ENCODE data around the gene FKBP1C. TPM values are rescaled to one million over a fixed set of nuclear protein-coding genes. Genes with fewer than 3 reads are reported as not detected.

The FKBP1C gene
- total and polyA plus RNA-seq, 12 donors, result 0.17 to 17.2 (median 0.51) TPM; not detected in 4

GRCh38 chr6:63180367-63180766 lies 30.9 kb upstream of the FKBP1C start:
- TF ChIP-seq CTCF (IDR thresholded peaks at IDR 0.05) (no peak), POLR2A (IDR thresholded peaks at IDR 0.05) (no peak)
- peaks cover 0 to 5% (median 0%) of the 10 kb centered on the region in 3 donors for H3K9me3 ChIP-seq (replicated peaks in 1 of 3)
- no peak overlapping the region for H3K4me3 ChIP-seq
- intact Hi-C loops (cut with DNase I), result no loop called here
- no peaks in the 10 kb centered on the region for H3K36me3 ChIP-seq (replicated peaks in 1 of 2)
- no peaks in the 10 kb centered on the region for H3K4me1 ChIP-seq (replicated peaks in 1 of 2)
- H3K27ac ChIP-seq, result no peak overlapping the region
- H3K27me3 ChIP-seq, result no peaks in the 10 kb centered on the region
- no peak for DNase-seq

- intact Hi-C loops (cut with DNase I), result no loop called here
- H3K4me1 ChIP-seq (replicated peaks in 1 of 2), result no peaks in the 10 kb centered on the region
- no peak overlapping the region for H3K27ac ChIP-seq
- TF ChIP-seq CTCF (IDR thresholded peaks at IDR 0.05) (no peak), POLR2A (IDR thresholded peaks at IDR 0.05) (no peak)
- H3K36me3 ChIP-seq (replicated peaks in 1 of 2), result no peaks in the 10 kb centered on the region
- no peak overlapping the region for H3K4me3 ChIP-seq
- H3K27me3 ChIP-seq, result no peaks in the 10 kb centered on the region
- H3K9me3 ChIP-seq (replicated peaks in 1 of 3), result no peaks in the 10 kb centered on the region
- no peak for DNase-seq
Measured at GRCh38 chr6:63186970-63187369, 24.3 kb upstream of the FKBP1C start.

GRCh38 chr6:63188828-63189227 lies 22.4 kb upstream of the FKBP1C start:
- no peak overlapping the region for H3K4me3 ChIP-seq
- DNase-seq, result no peak
- intact Hi-C loops (cut with DNase I), result no loop called here
- no peak for TF ChIP-seq CTCF (IDR thresholded peaks at IDR 0.05)
- no peak for TF ChIP-seq POLR2A (IDR thresholded peaks at IDR 0.05)
- no peaks in the 10 kb centered on the region for H3K27me3 ChIP-seq
- H3K27ac ChIP-seq, result no peak overlapping the region
- no peaks in the 10 kb centered on the region for H3K36me3 ChIP-seq (replicated peaks in 1 of 2)
- no peaks in the 10 kb centered on the region for H3K4me1 ChIP-seq (replicated peaks in 1 of 2)
- H3K9me3 ChIP-seq (replicated peaks in 1 of 3), result no peaks in the 10 kb centered on the region

- DNase-seq, result no peak
- no peaks in the 10 kb centered on the region for H3K27me3 ChIP-seq
- no peaks in the 10 kb centered on the region for H3K4me1 ChIP-seq (replicated peaks in 1 of 2)
- no peak for TF ChIP-seq POLR2A (IDR thresholded peaks at IDR 0.05)
- no peak for TF ChIP-seq CTCF (IDR thresholded peaks at IDR 0.05)
- no peaks in the 10 kb centered on the region for H3K36me3 ChIP-seq (replicated peaks in 1 of 2)
- H3K4me3 ChIP-seq, result no peak overlapping the region
- intact Hi-C loops (cut with DNase I), result no loop called here
- H3K27ac ChIP-seq, result no peak overlapping the region
- 66 to 80% (median 74%) methylated on average over 4 to 5 of the region's 5 CpGs for WGBS, 4 donors
- no peaks in the 10 kb centered on the region for H3K9me3 ChIP-seq (replicated peaks in 1 of 3)
Measured at GRCh38 chr6:63193324-63193723, 17.9 kb upstream of the FKBP1C start.
